ENCODE results near the gene CELF1.

DNA sequence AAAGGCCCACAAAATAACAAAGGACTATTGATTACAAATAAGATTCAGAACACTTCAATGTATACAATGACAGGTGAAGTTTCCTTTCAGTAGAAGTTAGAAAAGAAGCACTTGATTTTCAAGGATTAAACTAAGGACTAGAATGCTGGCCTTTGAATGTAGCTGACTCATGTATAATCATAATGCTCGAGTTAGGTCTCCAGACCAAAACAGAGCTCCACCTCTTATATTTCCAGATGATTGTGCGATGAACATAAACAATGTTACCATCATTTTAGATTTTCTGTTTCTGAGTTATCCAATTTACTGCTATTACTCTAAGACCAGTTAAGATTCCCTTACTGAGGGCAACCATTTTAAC, 63.6 kb downstream of the CELF1 start:
- TF ChIP-seq, protein P1, sequence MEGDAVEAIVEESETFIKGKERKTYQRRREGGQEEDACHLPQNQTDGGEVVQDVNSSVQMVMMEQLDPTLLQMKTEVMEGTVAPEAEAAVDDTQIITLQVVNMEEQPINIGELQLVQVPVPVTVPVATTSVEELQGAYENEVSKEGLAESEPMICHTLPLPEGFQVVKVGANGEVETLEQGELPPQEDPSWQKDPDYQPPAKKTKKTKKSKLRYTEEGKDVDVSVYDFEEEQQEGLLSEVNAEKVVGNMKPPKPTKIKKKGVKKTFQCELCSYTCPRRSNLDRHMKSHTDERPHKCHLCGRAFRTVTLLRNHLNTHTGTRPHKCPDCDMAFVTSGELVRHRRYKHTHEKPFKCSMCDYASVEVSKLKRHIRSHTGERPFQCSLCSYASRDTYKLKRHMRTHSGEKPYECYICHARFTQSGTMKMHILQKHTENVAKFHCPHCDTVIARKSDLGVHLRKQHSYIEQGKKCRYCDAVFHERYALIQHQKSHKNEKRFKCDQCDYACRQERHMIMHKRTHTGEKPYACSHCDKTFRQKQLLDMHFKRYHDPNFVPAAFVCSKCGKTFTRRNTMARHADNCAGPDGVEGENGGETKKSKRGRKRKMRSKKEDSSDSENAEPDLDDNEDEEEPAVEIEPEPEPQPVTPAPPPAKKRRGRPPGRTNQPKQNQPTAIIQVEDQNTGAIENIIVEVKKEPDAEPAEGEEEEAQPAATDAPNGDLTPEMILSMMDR (conservative IDR thresholded peaks at IDR 0.05; ENCODE audit: low read length) = no peak
- TF ChIP-seq EZH2phosphoT487 (IDR thresholded peaks at IDR 0.05; ENCODE audit: borderline replicate concordance) = no peak
